ENCODE results near the gene ZNF384.

Gene ZNF384

DNA sequence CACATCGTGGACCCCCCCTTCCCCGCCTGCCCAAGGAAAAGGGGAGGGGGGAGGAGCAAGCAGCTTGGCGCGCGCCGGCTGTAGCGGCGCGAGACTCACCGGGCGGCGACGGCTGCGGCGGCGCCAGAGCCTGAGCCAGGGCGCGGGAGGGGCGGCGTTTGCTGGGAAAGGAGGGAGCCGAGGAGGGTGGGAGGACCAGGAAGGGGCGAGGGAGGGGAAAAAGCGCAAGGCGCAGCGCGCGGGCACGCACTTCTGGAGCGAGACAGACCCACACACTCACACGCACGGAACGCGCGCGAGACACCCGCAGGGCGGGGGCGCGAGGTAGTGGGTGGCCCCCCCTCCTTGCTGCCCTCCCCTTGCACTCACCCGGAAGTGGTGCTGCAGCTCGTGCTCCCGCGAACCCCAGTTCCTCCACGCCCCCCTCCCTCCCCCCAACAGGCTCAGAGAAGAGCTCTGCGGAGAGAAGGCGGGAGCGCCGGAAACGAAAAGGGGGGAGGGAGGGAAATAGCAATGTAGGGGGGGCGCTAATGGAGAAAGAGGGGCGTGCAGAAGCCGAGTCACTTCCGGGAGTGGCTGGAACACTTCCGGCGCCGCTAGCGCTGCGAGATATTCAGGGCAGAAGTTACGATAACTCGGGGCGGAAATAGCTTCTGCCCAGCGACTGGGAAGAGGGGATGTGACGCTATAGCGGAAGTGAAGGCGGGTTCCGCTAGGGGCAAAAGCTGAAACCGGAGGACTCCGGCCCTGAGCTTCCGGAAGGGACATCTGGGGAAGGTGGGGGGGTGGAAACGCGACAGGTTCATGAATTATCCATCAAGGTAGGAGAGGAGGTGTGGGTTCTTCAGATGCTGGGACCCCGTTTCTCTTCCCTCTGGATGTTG is at the start of gene ZNF384:
TSS of gene ZNF384 (minus strand) at position 377 of the 884 bp plus-strand sequence. CDS start 9,855 bp downstream, outside the sequence.
- peak within 1 kb of the TSS; percentile 78 for H3K4me3 ChIP-seq (replicated peaks; ENCODE audit: low read depth, low read length)
- TF ChIP-seq CTCF (IDR thresholded peaks at IDR 0.05; ENCODE audit: low read length, missing control alignments), result no peak
- DNase-seq (ENCODE audit: low read depth), result peak; percentile 99

- no peak for DNase-seq (ENCODE audit: low read depth)
- no peak overlapping the region for H3K4me3 ChIP-seq (replicated peaks; ENCODE audit: low read depth, low read length)
- no peak for TF ChIP-seq CTCF (IDR thresholded peaks at IDR 0.05; ENCODE audit: low read length, missing control alignments)
Measured at GRCh38 chr12:6736754-6737153, 47.6 kb upstream of the ZNF384 start.

GRCh38 chr12:6735448-6736191 is 46.4 kb upstream of the ZNF384 start:
- DNase-seq (ENCODE audit: low read depth), result peak; percentile 69
- H3K4me3 ChIP-seq (replicated peaks; ENCODE audit: low read depth, low read length), result no peak overlapping the region
- TF ChIP-seq CTCF (IDR thresholded peaks at IDR 0.05; ENCODE audit: low read length, missing control alignments), result peak; percentile 77

- TF ChIP-seq CTCF (IDR thresholded peaks at IDR 0.05; ENCODE audit: low read length, missing control alignments), result no peak
- no peak overlapping the region for H3K4me3 ChIP-seq (replicated peaks; ENCODE audit: low read depth, low read length)
- no peak for DNase-seq (ENCODE audit: low read depth)
Measured at GRCh38 chr12:6734506-6735387, 45.6 kb upstream of the ZNF384 start.

DNA sequence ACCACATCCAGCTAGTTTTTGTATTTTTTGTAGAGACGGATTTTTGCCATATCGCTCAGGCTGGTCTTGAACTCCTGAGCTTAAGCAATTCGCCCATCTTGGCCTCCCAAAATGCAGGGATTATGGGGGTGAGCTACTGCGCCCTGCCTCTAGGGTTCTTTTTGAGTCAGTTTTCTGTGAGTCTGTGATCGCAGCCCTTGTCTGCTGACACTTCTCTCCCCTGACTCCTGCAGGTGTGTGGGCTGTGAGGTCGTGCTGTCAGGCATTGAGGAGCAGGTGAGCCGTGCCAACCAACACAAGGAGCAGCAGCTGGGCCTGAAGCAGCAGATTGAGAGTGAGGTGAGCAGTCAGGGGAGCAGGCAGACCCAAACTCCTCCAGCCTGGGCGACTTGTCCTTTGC is 41.0 kb upstream of the ZNF384 start:
- no peak for TF ChIP-seq CTCF (IDR thresholded peaks at IDR 0.05; ENCODE audit: low read length, missing control alignments)
- H3K4me3 ChIP-seq (replicated peaks; ENCODE audit: low read depth, low read length), result no peak overlapping the region
- DNase-seq (ENCODE audit: low read depth), result no peak

- H3K4me3 ChIP-seq (replicated peaks; ENCODE audit: low read depth, low read length), result no peak overlapping the region
- no peak for DNase-seq (ENCODE audit: low read depth)
- no peak for TF ChIP-seq CTCF (IDR thresholded peaks at IDR 0.05; ENCODE audit: low read length, missing control alignments)
Measured at GRCh38 chr12:6729186-6729585, 40.0 kb upstream of the ZNF384 start.

Data from fibroblast of pulmonary artery (primary cell).